Measurements from ENCODE around the gene PTPRQ. TPM values are rescaled to one million over a fixed set of nuclear protein-coding genes. Genes with fewer than 3 reads are reported as not detected.

The PTPRQ gene
- polyA plus RNA-seq, 1 of the 3 experiments (the other 2 are of a cell fraction): 0.46 TPM

DNA sequence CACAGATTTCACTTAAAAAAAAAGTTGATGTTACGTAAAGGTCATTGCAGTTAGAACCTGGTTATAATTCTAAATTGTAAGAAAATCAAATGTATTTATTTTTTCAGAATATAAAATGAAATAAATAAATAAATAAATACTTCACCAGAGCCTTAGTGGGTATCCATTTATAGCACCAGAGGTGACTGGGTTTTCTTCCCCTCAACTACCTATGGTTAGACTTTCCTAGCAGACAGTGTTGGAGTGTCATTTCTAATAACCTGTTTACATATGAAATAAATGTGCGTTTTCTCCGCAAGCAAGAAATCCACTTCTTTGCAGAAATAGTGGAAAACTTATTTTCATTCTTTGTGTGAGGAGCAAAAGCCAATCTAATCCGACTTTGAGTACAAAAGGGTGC lies 269.4 kb downstream of the PTPRQ start:
- no peaks in the 10 kb centered on the region for H3K79me2 ChIP-seq (ENCODE audit: insufficient read depth)
- no peak overlapping the region for H2AFZ ChIP-seq (ENCODE audit: low read depth)
- no peak for TF ChIP-seq IRF3 (IDR thresholded peaks at IDR 0.05; ENCODE audit: low read depth, low read length)
- TF ChIP-seq, protein P1, sequence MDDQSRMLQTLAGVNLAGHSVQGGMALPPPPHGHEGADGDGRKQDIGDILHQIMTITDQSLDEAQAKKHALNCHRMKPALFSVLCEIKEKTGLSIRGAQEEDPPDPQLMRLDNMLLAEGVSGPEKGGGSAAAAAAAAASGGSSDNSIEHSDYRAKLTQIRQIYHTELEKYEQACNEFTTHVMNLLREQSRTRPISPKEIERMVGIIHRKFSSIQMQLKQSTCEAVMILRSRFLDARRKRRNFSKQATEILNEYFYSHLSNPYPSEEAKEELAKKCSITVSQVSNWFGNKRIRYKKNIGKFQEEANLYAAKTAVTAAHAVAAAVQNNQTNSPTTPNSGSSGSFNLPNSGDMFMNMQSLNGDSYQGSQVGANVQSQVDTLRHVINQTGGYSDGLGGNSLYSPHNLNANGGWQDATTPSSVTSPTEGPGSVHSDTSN (IDR thresholded peaks at IDR 0.05): no peak
- no peak for TF ChIP-seq POLR2AphosphoS5 (IDR thresholded peaks at IDR 0.05; ENCODE audit: low read depth, low read length)
- no peak for TF ChIP-seq RFX5 (IDR thresholded peaks at IDR 0.05; ENCODE audit: low read length)
- no peak for TF ChIP-seq TEAD4 (IDR thresholded peaks at IDR 0.05; ENCODE audit: borderline replicate concordance, insufficient read depth)
- TF ChIP-seq, protein P2, sequence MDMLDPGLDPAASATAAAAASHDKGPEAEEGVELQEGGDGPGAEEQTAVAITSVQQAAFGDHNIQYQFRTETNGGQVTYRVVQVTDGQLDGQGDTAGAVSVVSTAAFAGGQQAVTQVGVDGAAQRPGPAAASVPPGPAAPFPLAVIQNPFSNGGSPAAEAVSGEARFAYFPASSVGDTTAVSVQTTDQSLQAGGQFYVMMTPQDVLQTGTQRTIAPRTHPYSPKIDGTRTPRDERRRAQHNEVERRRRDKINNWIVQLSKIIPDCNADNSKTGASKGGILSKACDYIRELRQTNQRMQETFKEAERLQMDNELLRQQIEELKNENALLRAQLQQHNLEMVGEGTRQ (IDR thresholded peaks at IDR 0.05; ENCODE audit: borderline replicate concordance, low read depth, low read length): no peak
- TF ChIP-seq, protein P3, sequence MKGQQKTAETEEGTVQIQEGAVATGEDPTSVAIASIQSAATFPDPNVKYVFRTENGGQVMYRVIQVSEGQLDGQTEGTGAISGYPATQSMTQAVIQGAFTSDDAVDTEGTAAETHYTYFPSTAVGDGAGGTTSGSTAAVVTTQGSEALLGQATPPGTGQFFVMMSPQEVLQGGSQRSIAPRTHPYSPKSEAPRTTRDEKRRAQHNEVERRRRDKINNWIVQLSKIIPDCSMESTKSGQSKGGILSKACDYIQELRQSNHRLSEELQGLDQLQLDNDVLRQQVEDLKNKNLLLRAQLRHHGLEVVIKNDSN (IDR thresholded peaks at IDR 0.05; ENCODE audit: borderline replicate concordance, low read depth): no peak
- TF ChIP-seq RCOR1 (IDR thresholded peaks at IDR 0.05; ENCODE audit: low read length): no peak
- TF ChIP-seq NRF1 (IDR thresholded peaks at IDR 0.05; ENCODE audit: low read depth, low read length): no peak
- TF ChIP-seq FOSL2 (IDR thresholded peaks at IDR 0.05; ENCODE audit: borderline replicate concordance, low read depth): no peak
- no peak for TF ChIP-seq FOXM1 (IDR thresholded peaks at IDR 0.05; ENCODE audit: low read depth)
- TF ChIP-seq, protein P4, sequence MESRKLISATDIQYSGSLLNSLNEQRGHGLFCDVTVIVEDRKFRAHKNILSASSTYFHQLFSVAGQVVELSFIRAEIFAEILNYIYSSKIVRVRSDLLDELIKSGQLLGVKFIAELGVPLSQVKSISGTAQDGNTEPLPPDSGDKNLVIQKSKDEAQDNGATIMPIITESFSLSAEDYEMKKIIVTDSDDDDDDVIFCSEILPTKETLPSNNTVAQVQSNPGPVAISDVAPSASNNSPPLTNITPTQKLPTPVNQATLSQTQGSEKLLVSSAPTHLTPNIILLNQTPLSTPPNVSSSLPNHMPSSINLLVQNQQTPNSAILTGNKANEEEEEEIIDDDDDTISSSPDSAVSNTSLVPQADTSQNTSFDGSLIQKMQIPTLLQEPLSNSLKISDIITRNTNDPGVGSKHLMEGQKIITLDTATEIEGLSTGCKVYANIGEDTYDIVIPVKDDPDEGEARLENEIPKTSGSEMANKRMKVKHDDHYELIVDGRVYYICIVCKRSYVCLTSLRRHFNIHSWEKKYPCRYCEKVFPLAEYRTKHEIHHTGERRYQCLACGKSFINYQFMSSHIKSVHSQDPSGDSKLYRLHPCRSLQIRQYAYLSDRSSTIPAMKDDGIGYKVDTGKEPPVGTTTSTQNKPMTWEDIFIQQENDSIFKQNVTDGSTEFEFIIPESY (IDR thresholded peaks at IDR 0.05; ENCODE audit: borderline replicate concordance, low read depth): no peak
- TF ChIP-seq ELF1 (IDR thresholded peaks at IDR 0.05): no peak
- H3K4me3 ChIP-seq (ENCODE audit: low read depth in 2 of 2, low read length in 1 of 2): no peak overlapping the region
- peaks cover 87% of the 10 kb centered on the region for H3K27me3 ChIP-seq (ENCODE audit: insufficient read depth)
- H3K27ac ChIP-seq (ENCODE audit: low read depth in 2 of 2, low read length in 1 of 2): no peak overlapping the region
- H4K20me1 ChIP-seq (ENCODE audit: insufficient read depth): no peaks in the 10 kb centered on the region
- 11% methylated on average over 4 of the region's 4 CpGs for WGBS (ENCODE audit: low lambda C conversion rate)
- ChIA-PET CTCF (no interaction called here), POLR2A (no interaction called here)
- H3K4me2 ChIP-seq: no peak overlapping the region
- no peaks in the 10 kb centered on the region for H3K9me3 ChIP-seq
- no peaks in the 10 kb centered on the region for H3K4me1 ChIP-seq (ENCODE audit: control insufficient read depth in 1 of 2, insufficient read depth in 2 of 2, low read depth in 1 of 2, low read length in 1 of 2)
- no peaks in the 10 kb centered on the region for H3K36me3 ChIP-seq (replicated peaks in 1 of 2; ENCODE audit: control insufficient read depth in 1 of 2, insufficient read depth in 2 of 2, low read length in 1 of 2)
- no peaks in the 10 kb centered on the region for H3F3A ChIP-seq (replicated peaks; ENCODE audit: insufficient read depth)
- no peaks in the 10 kb centered on the region for H3K9me2 ChIP-seq
- no peak for DNase-seq
- H3K9ac ChIP-seq: no peak overlapping the region

All from SK-N-SH (cell line).